Ramos (cell line): ENCODE results near the gene AAK1.
"Not testable (repeated sequence)": the region's sequence is repeated elsewhere in the genome, so short reads cannot be mapped to it uniquely, and the experiment has no call there.

ENCODE experiments used
- in situ Hi-C: fragments of 300-500 bp; cut with MboI; formaldehyde crosslinking; loops from one replicate; pipeline ENCODE4 v1.14.3; 2022; ENCODE audit warnings: low sequenced_read_pairs; ENCODE audit not compliant: unreplicated experiment

The AAK1 gene

DNA sequence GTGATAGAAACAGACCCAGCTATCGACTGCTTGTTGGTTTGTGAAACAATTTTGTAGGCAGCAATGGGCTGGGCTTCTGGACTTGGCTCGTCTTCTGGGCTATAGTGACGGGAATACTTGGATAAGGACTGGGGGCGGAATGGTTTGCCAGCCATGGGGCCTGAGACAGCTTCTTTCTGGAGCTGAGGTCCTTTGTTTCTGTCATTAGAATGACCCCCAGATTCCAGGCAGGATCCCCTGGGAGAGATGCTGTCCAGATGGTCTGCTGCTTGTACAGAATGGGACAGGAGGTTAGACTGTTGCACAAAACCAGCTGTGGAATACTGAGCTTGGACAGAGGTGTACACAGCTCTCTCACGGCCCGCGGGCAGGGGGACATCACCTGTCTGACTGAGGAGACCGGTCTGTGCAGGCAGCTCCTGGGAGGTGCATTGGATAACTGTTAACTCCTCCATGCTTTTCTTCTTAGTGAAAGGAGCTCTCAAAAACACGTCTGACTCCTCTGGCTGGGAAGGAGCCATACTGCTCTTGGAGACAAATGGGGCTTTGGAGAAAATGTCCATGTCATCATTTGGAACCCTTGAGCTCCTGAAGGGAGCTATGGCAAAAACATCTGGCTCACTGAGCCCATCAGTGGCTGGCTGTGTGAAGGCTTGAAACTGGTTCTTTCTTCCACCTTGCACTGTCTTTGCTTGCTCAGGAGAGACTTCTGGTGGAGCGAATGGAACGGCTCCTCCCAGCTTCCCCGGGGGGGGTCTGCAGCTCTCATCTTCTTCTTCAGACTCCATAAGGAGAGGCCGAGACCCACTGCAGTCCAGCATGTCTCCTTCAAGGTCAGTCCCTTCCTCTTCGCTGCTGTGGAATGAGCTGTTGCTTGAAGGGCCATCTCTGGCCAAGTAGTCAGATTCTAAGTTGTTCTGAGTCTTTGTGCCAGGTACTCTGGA is 177.8 kb downstream of the AAK1 start:
- in situ Hi-C loops: no loop called here

DNA sequence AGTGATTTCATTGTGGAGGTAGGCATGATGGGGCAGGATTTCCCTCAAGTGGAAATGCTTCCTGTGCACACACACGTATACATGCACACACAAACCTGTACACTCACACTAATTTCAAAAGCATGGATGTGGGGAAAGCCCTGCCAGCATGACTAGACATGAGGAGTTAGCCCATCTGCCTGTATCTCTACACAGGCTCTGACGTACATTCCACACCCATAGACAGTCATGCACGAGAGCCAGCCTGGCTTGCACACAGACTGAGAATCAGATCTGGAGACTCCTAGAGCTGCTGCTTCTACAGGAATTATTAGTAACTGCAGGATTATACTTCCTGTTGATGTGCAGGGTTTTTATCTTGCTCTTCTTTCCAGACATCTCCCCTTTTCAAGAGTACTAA is 179.0 kb downstream of the AAK1 start:
- in situ Hi-C loops: no loop called here

DNA sequence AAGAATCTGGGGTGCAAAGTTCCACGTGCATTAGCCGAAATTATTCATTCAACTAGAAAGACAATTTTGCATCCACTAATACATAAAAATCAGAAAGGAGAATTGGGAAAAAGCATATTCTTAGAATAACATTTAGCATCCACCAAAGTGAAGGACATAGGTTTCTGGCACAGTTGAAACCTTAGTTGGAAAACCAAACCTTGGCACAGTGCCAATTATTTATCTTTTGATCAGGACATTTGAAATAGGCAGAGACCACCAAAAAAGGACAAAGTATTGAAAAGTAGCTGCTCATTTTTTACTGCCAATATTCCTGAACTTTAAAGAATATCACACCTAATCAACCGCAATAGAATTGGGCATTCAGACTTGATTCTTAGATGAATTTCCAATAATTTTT is 180.8 kb downstream of the AAK1 start:
- in situ Hi-C loops: no loop called here

DNA sequence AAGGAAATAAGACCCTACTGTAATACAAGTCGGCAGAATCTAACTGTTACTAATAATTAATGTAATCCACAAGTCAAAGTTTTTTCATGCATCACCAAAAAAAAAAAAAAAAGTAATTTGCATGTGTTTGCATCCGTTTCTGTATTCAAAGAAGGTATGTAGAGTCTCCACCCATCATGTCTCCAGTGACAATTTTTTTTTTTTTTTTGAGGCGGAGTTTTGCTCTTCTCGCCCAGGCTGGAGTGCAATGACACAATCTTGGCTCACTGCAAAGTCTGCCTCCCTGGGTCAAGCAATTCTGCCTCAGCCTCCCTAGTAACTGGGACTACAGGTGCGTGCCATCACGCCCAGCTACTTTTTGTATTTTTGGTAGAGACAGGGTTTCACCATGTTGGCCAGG is 182.1 kb downstream of the AAK1 start:
- in situ Hi-C loops: no loop called here

DNA sequence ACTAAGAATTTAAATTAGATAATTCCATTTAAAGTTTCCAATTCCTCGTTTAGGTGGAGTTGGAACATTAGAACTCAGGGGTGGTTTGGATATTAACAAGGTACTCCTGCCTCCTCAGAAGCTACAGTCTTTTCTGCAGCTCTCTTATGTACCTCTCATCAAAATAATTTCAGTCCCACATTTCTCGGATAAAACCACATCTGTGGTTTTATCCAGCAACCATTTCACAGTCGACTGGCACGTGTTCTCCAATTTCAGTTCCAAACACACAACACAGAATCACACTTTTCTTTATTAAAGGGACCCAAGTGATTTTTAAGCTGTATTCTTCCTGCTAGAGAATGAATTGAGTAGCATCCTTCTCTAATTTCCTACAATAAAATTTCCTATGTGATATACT is 183.6 kb downstream of the AAK1 start:
- in situ Hi-C loops: no loop called here

DNA sequence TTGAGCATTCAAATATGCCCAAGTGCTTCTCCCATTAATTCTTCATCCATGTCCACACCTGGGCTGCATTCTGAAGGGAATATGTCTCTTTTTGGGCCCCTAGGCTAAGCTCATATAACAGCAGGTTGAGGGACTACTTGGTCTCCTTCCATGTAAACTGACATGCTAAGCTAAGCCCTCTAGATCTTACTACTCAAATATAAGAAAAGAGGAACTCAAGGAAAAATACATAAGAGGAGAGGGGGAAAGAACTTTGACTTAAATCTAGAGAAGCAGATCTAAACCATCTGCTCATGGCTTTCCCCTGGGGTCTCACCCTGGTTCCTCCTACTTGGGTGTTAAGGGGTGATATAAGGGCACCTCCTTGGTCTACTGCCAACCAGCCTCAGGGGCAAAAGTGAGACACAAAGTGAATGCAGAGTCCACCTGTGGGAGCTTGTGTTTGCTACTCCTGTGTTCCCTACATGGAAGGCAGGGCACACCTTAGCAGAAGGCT is 186.5 kb downstream of the AAK1 start:
- in situ Hi-C loops: no loop called here

DNA sequence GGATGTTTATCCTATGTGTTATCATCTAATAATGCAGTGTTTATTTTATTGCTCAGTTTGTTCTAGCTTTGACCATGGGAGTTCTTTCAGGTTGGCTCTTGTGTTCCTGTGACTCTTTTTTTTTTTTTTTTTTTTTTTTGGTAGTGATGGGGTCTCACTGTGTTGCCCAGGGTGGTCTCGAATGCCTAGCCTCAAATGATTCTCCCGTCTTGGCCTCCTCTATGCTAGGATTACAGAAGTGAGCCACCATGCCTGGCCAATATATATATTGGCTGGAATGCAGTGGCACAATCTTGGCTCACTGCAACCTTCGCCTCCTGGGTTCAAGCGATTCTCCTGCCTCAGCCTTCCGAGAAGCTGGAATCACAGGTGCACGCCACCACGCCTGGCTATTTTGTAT is 187.4 kb downstream of the AAK1 start:
- in situ Hi-C loops: no loop called here

DNA sequence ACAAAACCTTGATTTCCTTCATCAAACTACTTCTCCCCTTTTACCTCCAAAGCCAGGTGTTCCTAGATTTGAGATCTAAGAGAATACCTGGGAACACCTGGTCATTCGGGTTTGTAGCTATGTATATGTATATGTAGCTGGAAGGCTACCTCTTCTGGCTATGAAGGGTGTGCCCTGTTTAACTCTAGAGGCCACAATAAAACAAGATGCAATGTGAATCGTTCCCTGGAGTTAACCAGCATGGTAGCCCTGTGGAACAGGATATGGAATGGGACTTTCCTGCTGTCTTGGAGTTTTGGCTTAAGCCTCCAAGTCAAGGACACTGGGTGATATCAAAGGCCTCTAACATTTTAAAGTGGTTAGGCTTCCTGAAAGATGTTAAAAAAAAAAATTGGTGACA is 188.6 kb downstream of the AAK1 start:
- in situ Hi-C loops: no loop called here

DNA sequence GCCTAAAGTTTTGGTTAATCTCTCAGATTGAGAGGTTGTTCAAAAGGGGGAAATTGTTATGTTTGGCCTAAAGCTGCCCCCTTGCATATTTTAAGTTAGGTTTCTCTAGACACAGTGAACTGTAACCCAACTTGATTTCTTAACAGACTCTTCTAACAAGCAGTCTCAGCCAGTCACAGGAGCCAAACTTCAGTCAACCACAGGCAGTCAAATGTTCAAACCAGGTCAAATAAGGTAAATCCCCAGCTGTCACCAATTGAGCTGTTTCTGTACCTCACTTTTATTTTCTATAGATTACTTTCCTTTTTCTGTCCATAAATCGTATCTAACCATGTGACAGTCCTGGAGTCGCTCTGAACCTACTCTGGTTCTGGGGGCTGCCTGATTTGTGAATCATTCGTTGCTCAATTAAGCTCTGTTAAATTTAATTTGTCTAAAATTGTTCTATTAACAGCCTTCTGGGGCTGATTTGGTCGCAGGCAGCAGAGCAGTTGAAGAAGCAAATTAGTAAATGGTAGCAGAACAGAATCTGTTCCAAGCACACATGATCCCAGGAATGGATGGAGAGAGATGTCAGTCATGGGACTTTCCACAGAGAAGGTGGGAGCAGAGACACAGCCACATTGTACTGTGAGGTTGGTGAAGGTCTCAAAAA is 189.9 kb downstream of the AAK1 start:
- in situ Hi-C loops: no loop called here

DNA sequence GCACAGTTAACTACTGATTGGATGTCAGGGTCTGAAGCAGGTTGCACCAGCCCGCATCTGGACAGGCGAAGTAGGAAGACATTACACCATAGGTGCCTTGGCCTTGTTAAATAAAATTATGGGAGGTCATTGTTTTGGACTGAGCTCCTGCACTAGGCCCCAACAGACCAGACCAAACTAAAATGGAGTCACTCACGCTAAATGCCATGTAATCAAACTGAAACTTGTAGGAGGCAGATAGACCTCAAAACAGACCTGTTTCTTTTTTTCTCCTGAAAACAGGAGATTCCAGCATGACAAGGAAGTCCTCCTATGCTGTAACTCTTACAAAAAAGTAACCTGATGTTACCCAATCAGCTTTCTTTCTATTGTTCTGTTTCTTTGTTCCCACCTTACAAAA is 190.9 kb downstream of the AAK1 start:
- in situ Hi-C loops: no loop called here

DNA sequence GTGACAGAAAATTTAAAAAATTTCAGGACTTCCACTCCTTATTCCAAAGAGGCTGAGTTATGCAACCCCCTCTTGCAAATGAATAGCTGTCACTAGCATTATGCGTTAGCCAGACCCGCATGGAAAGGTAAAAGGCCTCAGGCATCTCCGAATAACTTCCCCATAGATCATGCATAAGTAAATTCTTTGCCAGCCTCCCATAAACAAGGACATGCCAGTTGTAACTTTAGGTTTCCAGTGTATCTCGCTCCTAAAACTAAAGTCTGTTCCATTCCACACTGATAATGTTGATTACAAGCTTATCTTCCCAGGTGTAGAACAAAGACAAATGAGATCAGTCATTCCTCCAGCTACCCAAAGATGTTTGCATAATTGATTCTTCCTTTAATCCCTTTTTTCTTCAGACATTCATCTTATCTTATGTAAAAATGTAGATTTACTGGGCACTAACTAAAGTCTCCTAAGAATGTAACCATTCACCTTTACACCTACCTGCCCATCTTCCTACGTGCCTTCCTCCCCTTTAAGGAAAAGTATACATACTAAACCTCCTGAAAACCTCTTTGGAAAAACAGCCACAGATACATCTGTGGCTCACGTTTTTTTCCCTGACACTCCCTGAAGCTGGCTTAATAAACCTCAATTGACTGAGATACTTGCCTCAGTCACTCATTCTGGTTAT is 192.7 kb downstream of the AAK1 start:
- in situ Hi-C loops: no loop called here

DNA sequence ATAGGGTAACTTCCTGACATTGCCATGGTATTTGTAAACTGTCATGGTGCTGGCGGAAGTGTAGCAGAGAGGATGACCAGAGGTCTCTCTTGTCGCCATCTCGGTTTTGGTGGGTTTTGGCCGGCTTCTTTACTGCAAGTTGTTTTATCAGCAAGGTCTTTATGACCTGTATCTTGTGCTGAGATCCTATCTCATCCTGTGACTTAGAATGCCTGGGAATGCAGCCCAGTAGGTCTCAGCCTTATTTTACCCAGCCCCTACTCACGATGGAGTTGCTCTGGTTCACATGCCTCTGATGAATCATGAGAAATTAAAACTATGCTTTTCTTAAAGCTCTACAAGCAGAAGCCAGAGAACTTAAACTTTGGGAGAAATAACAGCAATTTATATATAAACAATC is 193.6 kb downstream of the AAK1 start:
- in situ Hi-C loops: no loop called here

DNA sequence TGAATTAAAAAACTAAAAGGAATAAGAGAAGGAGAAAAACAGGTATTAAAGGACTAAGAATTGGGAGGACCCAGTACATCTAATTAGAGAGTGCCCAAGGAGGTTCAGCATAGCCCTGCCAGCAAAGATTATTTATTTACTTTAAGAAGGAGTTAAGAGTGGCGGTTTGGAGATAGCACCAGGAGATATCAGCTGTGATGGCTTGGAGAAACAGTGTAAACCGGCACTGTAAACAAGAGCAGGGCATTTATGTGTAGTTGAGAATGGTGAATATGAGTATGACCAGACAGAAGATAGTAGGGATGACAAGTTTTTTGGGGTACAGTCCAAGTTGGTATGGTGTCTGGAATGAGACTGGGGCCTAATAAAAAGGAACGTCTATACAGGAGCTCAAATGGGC is 199.9 kb downstream of the AAK1 start:
- in situ Hi-C loops: not testable (repeated sequence)

DNA sequence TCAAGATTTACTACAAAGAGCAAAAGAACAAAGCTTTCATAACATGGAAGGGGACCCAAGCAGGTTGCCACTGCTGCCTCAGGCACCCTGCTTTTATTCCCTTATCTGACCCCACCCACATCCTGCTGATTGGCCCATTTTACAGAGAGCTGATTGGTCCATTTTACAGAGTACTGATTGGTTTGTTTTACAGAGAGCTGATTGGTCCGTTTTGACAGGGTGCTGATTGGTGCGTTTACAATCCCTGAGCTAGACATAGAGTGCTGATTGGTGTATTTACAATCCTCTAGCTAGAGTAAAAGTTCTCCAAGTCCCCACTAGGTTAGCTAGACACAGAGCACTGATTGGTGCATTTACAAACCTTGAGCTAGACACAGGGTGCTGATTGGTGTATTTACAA is 204.0 kb downstream of the AAK1 start:
- in situ Hi-C loops: not testable (repeated sequence)

DNA sequence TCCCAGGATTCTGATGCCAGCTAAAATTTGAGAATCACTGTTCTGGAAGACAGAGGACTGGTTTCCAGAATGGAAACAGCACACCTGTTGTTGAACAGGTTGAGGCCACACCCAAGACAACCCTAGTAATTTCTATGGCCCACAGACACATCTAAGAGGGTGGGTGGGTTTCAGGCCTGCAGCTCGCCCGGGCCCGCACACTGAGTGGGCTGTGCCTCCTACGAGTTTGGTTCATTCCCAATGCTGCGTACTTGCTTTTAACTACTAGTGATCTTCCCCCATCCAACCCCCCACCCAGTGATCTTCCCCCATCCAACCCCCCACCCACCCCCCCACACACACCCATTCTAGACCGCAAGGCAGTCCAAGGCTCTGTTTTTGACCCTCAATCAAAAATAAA is 205.0 kb downstream of the AAK1 start:
- in situ Hi-C loops: no loop called here

DNA sequence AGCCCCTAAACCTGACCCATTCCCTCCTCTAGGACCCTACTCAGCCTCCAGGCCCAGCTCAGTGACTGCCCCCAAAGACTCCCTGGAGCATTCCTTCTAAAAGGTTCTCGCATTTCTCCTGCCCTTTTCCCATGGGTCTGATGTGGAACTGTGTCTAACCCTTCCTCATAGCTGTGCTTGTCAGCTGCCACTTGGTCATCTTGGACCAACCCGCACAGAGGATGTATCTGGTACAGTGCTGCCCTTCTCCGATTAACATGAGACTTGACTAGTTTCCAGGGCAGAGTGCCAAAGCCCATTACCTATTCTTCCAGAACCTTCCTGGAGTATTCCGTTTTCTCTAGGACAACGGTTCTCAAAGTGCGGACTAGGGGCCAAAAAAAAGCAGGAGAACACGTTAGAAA is 205.8 kb downstream of the AAK1 start:
- in situ Hi-C loops: no loop called here

DNA sequence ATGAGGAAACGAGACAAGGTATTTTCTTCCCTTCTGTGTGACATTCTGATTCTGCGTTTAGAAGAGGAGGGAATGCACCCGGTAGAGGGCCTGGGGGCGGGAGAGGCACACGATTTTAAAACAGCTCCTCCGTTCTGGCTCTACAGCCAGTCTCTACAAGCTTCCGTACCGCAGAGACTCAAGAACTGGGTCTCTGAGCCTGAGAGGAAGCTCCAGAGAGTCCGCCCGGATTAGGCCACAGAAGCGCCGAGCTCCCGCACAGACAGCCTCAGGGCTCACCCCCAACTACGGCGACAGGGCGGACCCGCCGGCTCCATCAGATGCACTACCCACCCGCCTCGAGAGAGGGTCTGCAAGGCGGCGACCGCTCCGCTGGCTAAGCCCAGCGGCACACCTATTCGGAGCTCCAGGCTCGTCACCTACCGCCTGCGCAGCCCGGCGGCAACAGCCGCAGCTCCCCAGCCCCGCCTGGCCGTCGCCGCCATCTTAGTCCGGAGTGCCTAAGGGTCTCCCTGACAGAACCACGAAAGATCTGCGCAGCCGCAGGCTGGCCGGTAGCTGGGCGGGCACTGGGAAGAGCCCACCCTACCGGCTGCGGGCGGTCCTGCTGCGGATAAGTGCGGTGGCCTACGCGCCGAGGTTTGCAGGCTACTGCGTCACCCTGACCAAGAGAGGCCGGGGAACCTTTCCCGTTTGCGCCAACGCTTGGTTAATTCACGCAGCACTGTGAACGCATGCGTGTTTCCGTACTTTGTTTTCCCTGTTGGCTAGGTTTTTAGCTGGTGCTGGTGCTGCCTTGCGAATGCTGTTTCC is 206.4 kb downstream of the AAK1 start, which contains the start of gene NFU1:
Gene NFU1, minus strand, starts transcription at position 498 of the 813 bp plus-strand sequence. Its CDS starts 13 bp downstream, at position 485.
- in situ Hi-C loops: no loop called here

DNA sequence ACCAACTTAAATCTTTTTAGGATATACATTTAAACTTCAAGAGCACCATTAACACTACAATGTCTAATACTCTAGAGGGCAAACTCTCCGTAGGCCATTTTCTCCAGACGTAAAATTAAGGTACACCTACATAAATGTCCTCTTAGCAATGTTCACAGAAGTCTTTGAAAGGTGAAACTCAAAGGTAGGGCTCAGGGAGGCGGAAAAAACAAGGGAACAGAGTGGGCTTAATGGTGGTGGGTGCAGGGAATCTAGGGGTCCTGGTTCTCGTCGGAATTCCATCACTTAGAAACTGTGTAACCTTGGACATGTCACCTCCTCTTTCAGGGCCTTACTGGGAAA is 207.0 kb downstream of the AAK1 start:
- in situ Hi-C loops: no loop called here

DNA sequence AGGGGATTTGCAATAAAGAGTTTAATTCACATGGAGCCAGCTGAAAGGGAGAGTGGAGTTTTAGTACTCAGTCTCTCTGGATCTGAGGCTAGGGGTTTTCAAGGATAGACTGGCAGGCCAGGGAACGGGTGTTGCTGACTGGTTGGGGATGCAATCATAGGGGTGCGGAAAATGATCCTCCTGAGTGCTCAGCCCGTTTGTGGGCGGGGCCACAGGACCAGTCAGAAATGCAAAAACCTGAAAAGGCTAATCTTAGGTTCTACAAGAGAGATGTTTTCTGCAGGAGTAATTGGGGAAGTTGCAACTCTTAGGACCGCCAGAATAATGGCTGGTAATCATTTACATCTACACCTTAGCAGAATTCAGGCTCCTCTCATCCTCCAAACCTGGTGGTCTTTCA is 208.8 kb downstream of the AAK1 start:
- in situ Hi-C loops: no loop called here

DNA sequence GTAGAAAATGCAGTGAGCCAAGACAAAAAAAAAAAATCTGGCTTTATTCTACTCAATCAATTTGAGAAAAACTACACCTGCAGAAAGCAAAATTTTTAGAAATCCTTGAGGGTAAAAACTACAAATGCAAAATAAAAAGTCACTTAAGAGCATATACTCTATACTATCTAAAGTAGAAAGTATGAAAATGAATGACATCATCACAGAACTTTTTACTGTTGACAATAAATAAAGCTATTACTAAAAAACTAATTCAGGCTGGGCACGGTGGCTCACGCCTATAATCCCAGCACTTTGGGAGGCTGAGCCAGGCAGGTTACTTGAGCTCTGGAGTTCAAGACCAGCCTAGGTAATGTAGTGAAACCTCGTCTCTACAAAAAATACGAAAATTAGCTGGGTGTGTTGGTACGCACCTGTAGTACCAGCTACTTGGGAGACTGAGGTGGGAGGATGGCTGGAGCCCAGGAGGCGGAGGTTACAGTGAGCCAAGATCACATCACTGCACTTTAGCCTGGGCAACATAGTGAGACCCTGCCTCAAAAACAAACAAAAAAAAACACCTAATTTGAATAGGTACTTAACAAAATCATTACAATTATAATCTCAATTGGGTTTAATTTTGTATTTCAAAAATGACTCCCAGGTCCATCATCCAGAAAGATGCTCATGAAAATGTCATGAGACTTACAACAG is 213.9 kb downstream of the AAK1 start:
- in situ Hi-C loops: no loop called here
